ENCODE measurements around the gene CNIH2.

The CNIH2 gene

GRCh38 chr11:66264383-66264782, 13.6 kb upstream of the CNIH2 start:
- no peak for DNase-seq
- Histone ChIP-seq H3K14ac (ENCODE audit: low read length) (no peak overlapping the region), H3K79me1 (ENCODE audit: low read length) (peaks cover 15% of the 10 kb centered on the region), H3K9me3 (ENCODE audit: insufficient read depth, low read depth, low read length) (no peaks in the 10 kb centered on the region), H2BK5ac (ENCODE audit: low read depth, low read length, poor library complexity) (no peak overlapping the region), H4K91ac (ENCODE audit: low read depth, low read length) (no peak overlapping the region), H3K4me2 (ENCODE audit: low read length) (no peak overlapping the region), H3K9ac (ENCODE audit: low read length) (no peak overlapping the region), H3K79me2 (ENCODE audit: control insufficient read depth, insufficient read depth, low read length, poor library complexity) (peaks cover 9% of the 10 kb centered on the region), H2BK120ac (ENCODE audit: insufficient read depth, low read length, poor library complexity) (no peak overlapping the region), H3K4me1 (ENCODE audit: control insufficient read depth in 1 of 2, insufficient read depth in 2 of 2, low read length in 2 of 2) (no peaks in the 10 kb centered on the region), H3K18ac (ENCODE audit: low read length) (no peak overlapping the region), H3K36me3 (ENCODE audit: control insufficient read depth in 1 of 2, insufficient read depth in 2 of 2, low read length in 2 of 2) (peaks cover 66 to 68% of the 10 kb centered on the region in 2 experiments), H3K4ac (ENCODE audit: low read depth, low read length) (no peak overlapping the region), H4K8ac (ENCODE audit: low read depth, low read length) (no peak overlapping the region), H3K27me3 (ENCODE audit: insufficient read depth, low read length) (no peaks in the 10 kb centered on the region), H3K27ac (ENCODE audit: low read depth, low read length) (no peak overlapping the region), H2BK12ac (ENCODE audit: low read length) (no peak overlapping the region), H4K12ac (ENCODE audit: low read depth, low read length) (no peak overlapping the region), H3K4me3 (ENCODE audit: low read depth, low read length) (no peak overlapping the region), H3K23ac (ENCODE audit: low read length) (no peak overlapping the region), H2AFZ (ENCODE audit: insufficient read depth, low read length, poor library complexity) (no peak overlapping the region), H2AK5ac (ENCODE audit: low read length) (no peak overlapping the region)
- no CpG with 5 or more reads among the region's 8 CpGs for WGBS (ENCODE audit: extremely low coverage, insufficient coverage, insufficient read length)

GRCh38 chr11:66264914-66265313, 13.1 kb upstream of the CNIH2 start:
- Histone ChIP-seq H3K4ac (ENCODE audit: low read depth, low read length) (no peak overlapping the region), H4K12ac (ENCODE audit: low read depth, low read length) (no peak overlapping the region), H3K27ac (ENCODE audit: low read depth, low read length) (no peak overlapping the region), H3K9me3 (ENCODE audit: insufficient read depth, low read depth, low read length) (no peaks in the 10 kb centered on the region), H3K14ac (ENCODE audit: low read length) (no peak overlapping the region), H3K4me1 (ENCODE audit: control insufficient read depth in 1 of 2, insufficient read depth in 2 of 2, low read length in 2 of 2) (no peaks in the 10 kb centered on the region), H2BK12ac (ENCODE audit: low read length) (no peak overlapping the region), H2BK5ac (ENCODE audit: low read depth, low read length, poor library complexity) (no peak overlapping the region), H4K8ac (ENCODE audit: low read depth, low read length) (no peak overlapping the region), H2BK120ac (ENCODE audit: insufficient read depth, low read length, poor library complexity) (no peak overlapping the region), H3K27me3 (ENCODE audit: insufficient read depth, low read length) (no peaks in the 10 kb centered on the region), H3K36me3 (ENCODE audit: control insufficient read depth in 1 of 2, insufficient read depth in 2 of 2, low read length in 2 of 2) (peaks cover 64 to 66% of the 10 kb centered on the region in 2 experiments), H3K9ac (ENCODE audit: low read length) (no peak overlapping the region), H2AK5ac (ENCODE audit: low read length) (no peak overlapping the region), H4K91ac (ENCODE audit: low read depth, low read length) (no peak overlapping the region), H3K79me2 (ENCODE audit: control insufficient read depth, insufficient read depth, low read length, poor library complexity) (peaks cover 9% of the 10 kb centered on the region), H3K4me2 (ENCODE audit: low read length) (no peak overlapping the region), H3K23ac (ENCODE audit: low read length) (no peak overlapping the region), H3K18ac (ENCODE audit: low read length) (no peak overlapping the region), H3K4me3 (ENCODE audit: low read depth, low read length) (no peak overlapping the region), H3K79me1 (ENCODE audit: low read length) (peaks cover 15% of the 10 kb centered on the region), H2AFZ (ENCODE audit: insufficient read depth, low read length, poor library complexity) (no peak overlapping the region)
- no CpG with 5 or more reads among the region's 12 CpGs for WGBS (ENCODE audit: extremely low coverage, insufficient coverage, insufficient read length)
- no peak for DNase-seq

GRCh38 chr11:66265531-66266377, 12.2 kb upstream of the CNIH2 start:
- no peak overlapping the region for H2AFZ ChIP-seq (ENCODE audit: insufficient read depth, low read length, poor library complexity)
- H3K4me1 ChIP-seq (ENCODE audit: control insufficient read depth in 1 of 2, insufficient read depth in 2 of 2, low read length in 2 of 2) = no peaks in the 10 kb centered on the region
- H3K4me3 ChIP-seq (ENCODE audit: low read depth, low read length) = no peak overlapping the region
- no peak overlapping the region for H4K91ac ChIP-seq (ENCODE audit: low read depth, low read length)
- H2BK5ac ChIP-seq (ENCODE audit: low read depth, low read length, poor library complexity) = no peak overlapping the region
- no peak overlapping the region for H3K18ac ChIP-seq (ENCODE audit: low read length)
- H3K79me1 ChIP-seq (ENCODE audit: low read length) = peaks cover 15% of the 10 kb centered on the region
- H3K4me2 ChIP-seq (ENCODE audit: low read length) = no peak overlapping the region
- H4K8ac ChIP-seq (ENCODE audit: low read depth, low read length) = no peak overlapping the region
- H4K12ac ChIP-seq (ENCODE audit: low read depth, low read length) = no peak overlapping the region
- peaks cover 10% of the 10 kb centered on the region for H3K79me2 ChIP-seq (ENCODE audit: control insufficient read depth, insufficient read depth, low read length, poor library complexity)
- H3K23ac ChIP-seq (ENCODE audit: low read length) = no peak overlapping the region
- DNase-seq = no peak
- no peak overlapping the region for H3K27ac ChIP-seq (ENCODE audit: low read depth, low read length)
- WGBS (ENCODE audit: extremely low coverage, insufficient coverage, insufficient read length) = no CpG with 5 or more reads among the region's 26 CpGs
- H2BK12ac ChIP-seq (ENCODE audit: low read length) = no peak overlapping the region
- H3K9me3 ChIP-seq (ENCODE audit: insufficient read depth, low read depth, low read length) = no peaks in the 10 kb centered on the region
- H3K36me3 ChIP-seq (ENCODE audit: control insufficient read depth in 1 of 2, insufficient read depth in 2 of 2, low read length in 2 of 2) = peaks cover 63 to 66% of the 10 kb centered on the region in 2 experiments
- no peak overlapping the region for H3K9ac ChIP-seq (ENCODE audit: low read length)
- H2BK120ac ChIP-seq (ENCODE audit: insufficient read depth, low read length, poor library complexity) = no peak overlapping the region
- no peak overlapping the region for H2AK5ac ChIP-seq (ENCODE audit: low read length)
- no peaks in the 10 kb centered on the region for H3K27me3 ChIP-seq (ENCODE audit: insufficient read depth, low read length)
- H3K4ac ChIP-seq (ENCODE audit: low read depth, low read length) = no peak overlapping the region
- no peak overlapping the region for H3K14ac ChIP-seq (ENCODE audit: low read length)

- Histone ChIP-seq H3K27ac (ENCODE audit: low read depth, low read length) (no peak overlapping the region), H3K4me1 (ENCODE audit: control insufficient read depth in 1 of 2, insufficient read depth in 2 of 2, low read length in 2 of 2) (no peaks in the 10 kb centered on the region), H3K4ac (ENCODE audit: low read depth, low read length) (no peak overlapping the region), H3K18ac (ENCODE audit: low read length) (no peak overlapping the region), H2BK5ac (ENCODE audit: low read depth, low read length, poor library complexity) (no peak overlapping the region), H3K23ac (ENCODE audit: low read length) (no peak overlapping the region), H4K91ac (ENCODE audit: low read depth, low read length) (no peak overlapping the region), H3K4me2 (ENCODE audit: low read length) (no peak overlapping the region), H3K79me2 (ENCODE audit: control insufficient read depth, insufficient read depth, low read length, poor library complexity) (peaks cover 10% of the 10 kb centered on the region), H4K12ac (ENCODE audit: low read depth, low read length) (no peak overlapping the region), H3K27me3 (ENCODE audit: insufficient read depth, low read length) (no peaks in the 10 kb centered on the region), H2BK120ac (ENCODE audit: insufficient read depth, low read length, poor library complexity) (no peak overlapping the region), H3K4me3 (ENCODE audit: low read depth, low read length) (no peak overlapping the region), H2AK5ac (ENCODE audit: low read length) (no peak overlapping the region), H4K8ac (ENCODE audit: low read depth, low read length) (no peak overlapping the region), H2AFZ (ENCODE audit: insufficient read depth, low read length, poor library complexity) (no peak overlapping the region), H3K9ac (ENCODE audit: low read length) (no peak overlapping the region), H3K9me3 (ENCODE audit: insufficient read depth, low read depth, low read length) (no peaks in the 10 kb centered on the region), H3K14ac (ENCODE audit: low read length) (no peak overlapping the region), H3K36me3 (ENCODE audit: control insufficient read depth in 1 of 2, insufficient read depth in 2 of 2, low read length in 2 of 2) (peaks cover 58 to 60% of the 10 kb centered on the region in 2 experiments), H3K79me1 (ENCODE audit: low read length) (peaks cover 15% of the 10 kb centered on the region), H2BK12ac (ENCODE audit: low read length) (no peak overlapping the region)
- WGBS (ENCODE audit: extremely low coverage, insufficient coverage, insufficient read length) = no CpG with 5 or more reads among the region's 20 CpGs
- DNase-seq = no peak
Observed at GRCh38 chr11:66266378-66267038, 11.5 kb upstream of the CNIH2 start.

All from trophoblast cell (in vitro differentiated cells and primary cell).